Neuronal stem cell (in vitro differentiated cells): ENCODE data around the gene ARHGAP26.
A peak's percentile ranks its signal among the peaks of the same experiment; 100 is the strongest.

Experiments
- DNase-seq: peaks from one replicate; pipeline ENCODE4 v3.0.0-alpha.2; 2013; ENCODE audit warnings: low spot score
- H2AFZ ChIP-seq: one replicate; pipeline ENCODE4 v1.6.1; 2013; ENCODE audit warnings: mild to moderate bottlenecking, low read length, inconsistent platforms
- H2AK5ac ChIP-seq: 2 replicates; pipeline ENCODE4 v1.6.1; 2013; ENCODE audit warnings: low read depth, mild to moderate bottlenecking, inconsistent platforms, low read length, moderate library complexity, mixed read lengths
- H2BK120ac ChIP-seq: 2 replicates; pipeline ENCODE4 v1.6.1; 2013; ENCODE audit warnings: low read depth, mild to moderate bottlenecking, inconsistent platforms, low read length, moderate library complexity, mixed read lengths
- H2BK12ac ChIP-seq: one replicate; pipeline ENCODE4 v1.6.1; 2013; ENCODE audit warnings: low read length, inconsistent platforms
- H2BK15ac ChIP-seq: 2 replicates; pipeline ENCODE4 v1.6.1; 2013; ENCODE audit warnings: mild to moderate bottlenecking, low read length, inconsistent platforms, mixed read lengths
- H2BK5ac ChIP-seq: one replicate; pipeline ENCODE4 v1.6.1; 2013; ENCODE audit warnings: inconsistent platforms, mild to moderate bottlenecking, low read length, moderate library complexity
- H3K14ac ChIP-seq: one replicate; pipeline ENCODE4 v1.6.1; 2013; ENCODE audit warnings: low read length, inconsistent platforms
- H3K18ac ChIP-seq: 2 replicates; pipeline ENCODE4 v1.6.1; 2013; ENCODE audit warnings: low read length, inconsistent platforms
- H3K23ac ChIP-seq: 2 replicates; pipeline ENCODE4 v1.6.1; 2013; ENCODE audit warnings: low read depth, mild to moderate bottlenecking, mixed read lengths, low read length, inconsistent platforms; ENCODE audit not compliant: poor library complexity
- H3K27ac ChIP-seq: replicated peaks from 3 replicates; pipeline ENCODE4 v1.5.1; 2013; ENCODE audit warnings: low read length, inconsistent platforms
- H3K27me3 ChIP-seq, 3 experiments: 2 replicates each; pipeline ENCODE4 v1.6.1; 2013; ENCODE audit warnings: low read length in 3 of 3, mild to moderate bottlenecking in 2 of 3, inconsistent platforms in 1 of 3, low read depth in 1 of 3, mixed read lengths in 1 of 3, moderate library complexity in 1 of 3; ENCODE audit not compliant: control insufficient read depth in 3 of 3, insufficient read depth in 3 of 3
- H3K36me3 ChIP-seq, 2 donors: replicated peaks in 1 of 2; 2 replicates each; pipeline ENCODE4 v1.6.1; 2013; ENCODE audit warnings: low read length in 2 of 2; ENCODE audit not compliant: control insufficient read depth in 2 of 2, insufficient read depth in 2 of 2
- H3K4ac ChIP-seq: 2 replicates; pipeline ENCODE4 v1.6.1; 2013; ENCODE audit warnings: inconsistent platforms, mild to moderate bottlenecking, low read length, moderate library complexity
- H3K4me1 ChIP-seq, 2 donors: 1 replicate in 1 of 2; 2 replicates in 1 of 2; pipeline ENCODE4 v1.6.1; 2013; ENCODE audit warnings: low read length in 2 of 2, low read depth in 1 of 2; ENCODE audit not compliant: control insufficient read depth in 2 of 2, insufficient read depth in 1 of 2
- H3K4me2 ChIP-seq: one replicate; pipeline ENCODE4 v1.6.1; 2013; ENCODE audit warnings: mild to moderate bottlenecking, low read length, inconsistent platforms; ENCODE audit not compliant: insufficient read depth, poor library complexity, severe bottlenecking
- H3K4me3 ChIP-seq, 2 donors: 2 replicates each; pipeline ENCODE4 v1.5.1; 2013; ENCODE audit warnings: low read length in 2 of 2, mild to moderate bottlenecking in 2 of 2, inconsistent platforms in 1 of 2, moderate library complexity in 1 of 2
- H3K79me1 ChIP-seq: one replicate; pipeline ENCODE4 v1.6.1; 2013; ENCODE audit warnings: low read depth, mild to moderate bottlenecking, inconsistent platforms, low read length, moderate library complexity
- H3K9ac ChIP-seq: one replicate; pipeline ENCODE4 v1.6.1; 2013; ENCODE audit warnings: mild to moderate bottlenecking, low read depth, low read length, inconsistent platforms; ENCODE audit not compliant: poor library complexity
- H3K9me3 ChIP-seq, 2 donors: replicated peaks in 1 of 2; 2 replicates each; pipeline versions ENCODE3 to v1.6.1; 2013; ENCODE audit warnings: low read length in 2 of 2, mild to moderate bottlenecking in 2 of 2, inconsistent platforms in 1 of 2, low read depth in 1 of 2, mixed read lengths in 1 of 2, moderate library complexity in 1 of 2; ENCODE audit not compliant: control insufficient read depth in 2 of 2, insufficient read depth in 1 of 2
- H4K8ac ChIP-seq: one replicate; pipeline ENCODE4 v1.6.1; 2013; ENCODE audit warnings: low read depth, mild to moderate bottlenecking, inconsistent platforms, low read length, moderate library complexity
- H4K91ac ChIP-seq: one replicate; pipeline ENCODE4 v1.6.1; 2013; ENCODE audit warnings: low read length, low read depth, mild to moderate bottlenecking, inconsistent platforms; ENCODE audit not compliant: poor library complexity
- WGBS, 2 donors: extraction: QIAGEN DNeasy Blood & Tissue Kit; methylation state at CpG; one replicate each; pipeline ENCODE4 v1.1.7; 2013; ENCODE audit warnings: missing lambda C conversion rate in 2 of 2, mixed read lengths in 1 of 2; ENCODE audit not compliant: insufficient read length in 2 of 2, insufficient replicate concordance in 1 of 2; ENCODE audit errors: extremely low coverage in 2 of 2; 5-methylcytosine and 5-hydroxymethylcytosine counted together

ARHGAP26 gene

DNA sequence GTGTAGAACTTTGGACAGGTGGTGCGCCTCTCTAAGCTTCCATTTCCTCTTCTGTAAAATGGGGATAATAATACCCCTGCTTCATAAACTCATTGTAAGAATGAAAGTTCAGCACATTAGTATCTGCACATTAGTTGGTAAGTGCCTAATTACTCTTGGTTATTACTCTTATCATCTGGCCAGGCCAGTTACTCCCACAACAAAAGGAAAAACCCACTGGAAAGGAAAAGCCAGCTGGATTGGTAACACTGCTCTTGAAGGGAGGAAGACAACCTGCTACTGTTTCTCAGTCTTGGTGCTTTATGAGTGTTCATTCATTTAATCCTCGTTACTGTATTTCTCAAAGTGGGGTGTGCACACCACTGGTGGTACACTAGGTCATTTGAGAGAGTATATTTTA lies 251.4 kb downstream of the ARHGAP26 start:
- no peaks in the 10 kb centered on the region for H3K36me3 ChIP-seq
- no peak overlapping the region for H3K14ac ChIP-seq
- no peaks in the 10 kb centered on the region for H3K79me1 ChIP-seq
- peaks cover 0 to 2% of the 10 kb centered on the region in 2 donors for H3K9me3 ChIP-seq
- no peak for DNase-seq
- no peak overlapping the region for H2BK120ac ChIP-seq
- no peak overlapping the region for H4K91ac ChIP-seq
- no peaks in the 10 kb centered on the region for H3K27me3 ChIP-seq
- no CpG with 5 or more reads among the region's 2 CpGs for WGBS, 2 donors
- H3K18ac ChIP-seq, result no peak overlapping the region
- H3K4ac ChIP-seq, result no peak overlapping the region
- no peak overlapping the region for H2BK12ac ChIP-seq
- H2BK15ac ChIP-seq, result no peak overlapping the region
- no peak overlapping the region for H3K9ac ChIP-seq
- H3K4me3 ChIP-seq, result no peak overlapping the region
- H2AFZ ChIP-seq, result no peak overlapping the region
- H3K4me2 ChIP-seq, result no peak overlapping the region
- H3K23ac ChIP-seq, result no peak overlapping the region
- H3K4me1 ChIP-seq, result peaks cover 12 to 23% of the 10 kb centered on the region in 2 donors
- H2AK5ac ChIP-seq, result no peak overlapping the region
- no peak overlapping the region for H3K27ac ChIP-seq
- no peak overlapping the region for H4K8ac ChIP-seq
- H2BK5ac ChIP-seq, result no peak overlapping the region

DNA sequence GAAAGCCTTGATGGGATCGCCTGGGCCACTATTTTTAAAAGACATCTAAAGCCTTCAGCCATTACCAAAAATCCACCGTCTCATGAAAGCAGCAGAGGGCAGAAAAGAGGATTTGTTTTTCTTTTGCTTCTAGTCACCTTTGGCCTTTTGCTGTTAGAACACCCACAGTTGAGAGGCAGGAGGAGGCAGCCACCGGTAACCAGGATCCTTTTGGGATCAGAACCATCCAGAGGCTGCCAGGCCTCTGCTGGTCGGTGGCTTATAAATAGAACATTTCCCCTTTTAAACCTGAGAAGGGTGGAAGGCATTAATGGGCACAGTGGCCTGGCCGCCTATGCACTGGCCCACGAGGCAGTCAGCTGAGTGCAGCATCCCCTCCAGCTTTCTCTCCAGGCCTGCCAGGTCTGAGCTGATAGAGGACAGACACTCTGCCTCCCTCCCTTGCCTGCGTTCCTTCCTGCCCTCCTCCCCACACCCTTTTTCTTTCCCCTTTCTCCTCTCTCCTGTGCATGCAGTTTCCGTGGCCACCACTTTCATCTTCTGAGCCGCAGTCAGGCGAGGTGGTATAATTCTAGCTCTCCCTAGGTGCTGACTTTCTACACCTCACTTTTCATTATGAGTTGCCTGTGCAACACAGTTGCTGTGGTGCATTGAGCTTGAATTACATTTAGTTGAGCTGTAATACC lies 253.4 kb downstream of the ARHGAP26 start:
- H3K4ac ChIP-seq, result no peak overlapping the region
- H3K4me3 ChIP-seq, result no peak overlapping the region
- H3K36me3 ChIP-seq, result no peaks in the 10 kb centered on the region
- H3K18ac ChIP-seq, result peak overlapping the region; percentile 74
- peak overlapping the region; percentile 47 for H2AFZ ChIP-seq
- H3K4me2 ChIP-seq, result no peak overlapping the region
- H2BK120ac ChIP-seq, result no peak overlapping the region
- H3K9ac ChIP-seq, result no peak overlapping the region
- no peak overlapping the region for H2BK5ac ChIP-seq
- H4K8ac ChIP-seq, result no peak overlapping the region
- no peak for DNase-seq
- H3K27me3 ChIP-seq, result no peaks in the 10 kb centered on the region
- no peak overlapping the region for H3K23ac ChIP-seq
- no peak overlapping the region for H4K91ac ChIP-seq
- no peak overlapping the region for H2AK5ac ChIP-seq
- WGBS, 2 donors, result no CpG with 5 or more reads among the region's 10 CpGs
- H3K4me1 ChIP-seq, result peaks cover 12 to 23% of the 10 kb centered on the region in 2 donors
- H3K14ac ChIP-seq, result peak overlapping the region; percentile 0
- H3K9me3 ChIP-seq, result no peaks in the 10 kb centered on the region
- no peaks in the 10 kb centered on the region for H3K79me1 ChIP-seq
- no peak overlapping the region for H2BK12ac ChIP-seq
- H2BK15ac ChIP-seq, result no peak overlapping the region
- no peak overlapping the region for H3K27ac ChIP-seq

- Histone ChIP-seq H3K23ac (no peak overlapping the region), H3K4ac (no peak overlapping the region), H3K18ac (no peak overlapping the region), H2BK15ac (no peak overlapping the region), H3K27me3 (no peaks in the 10 kb centered on the region), H3K9me3 (no peaks in the 10 kb centered on the region), H3K79me1 (no peaks in the 10 kb centered on the region), H2BK120ac (no peak overlapping the region), H3K4me3 (no peak overlapping the region), H3K14ac (no peak overlapping the region), H2AFZ (no peak overlapping the region), H3K36me3 (no peaks in the 10 kb centered on the region), H2BK12ac (no peak overlapping the region), H3K4me1 (peaks cover 12 to 23% of the 10 kb centered on the region in 2 donors), H3K4me2 (no peak overlapping the region), H2BK5ac (no peak overlapping the region), H2AK5ac (no peak overlapping the region), H4K8ac (no peak overlapping the region), H3K9ac (no peak overlapping the region), H4K91ac (no peak overlapping the region), H3K27ac (no peak overlapping the region)
- no peak for DNase-seq
- WGBS, 2 donors, result no CpG with 5 or more reads among the region's 5 CpGs
Measured at GRCh38 chr5:143024228-143024920, 254.2 kb downstream of the ARHGAP26 start.

GRCh38 chr5:143025376-143025775 lies 255.2 kb downstream of the ARHGAP26 start:
- no peak overlapping the region for H2BK12ac ChIP-seq
- no peaks in the 10 kb centered on the region for H3K79me1 ChIP-seq
- no peak overlapping the region for H2BK15ac ChIP-seq
- H3K18ac ChIP-seq, result no peak overlapping the region
- H2BK120ac ChIP-seq, result no peak overlapping the region
- H3K4ac ChIP-seq, result no peak overlapping the region
- no CpG with 5 or more reads among the region's 4 CpGs for WGBS, 2 donors
- no peak overlapping the region for H4K8ac ChIP-seq
- H4K91ac ChIP-seq, result no peak overlapping the region
- H2AK5ac ChIP-seq, result no peak overlapping the region
- no peaks in the 10 kb centered on the region for H3K9me3 ChIP-seq
- H3K36me3 ChIP-seq, result no peaks in the 10 kb centered on the region
- H2BK5ac ChIP-seq, result no peak overlapping the region
- no peak overlapping the region for H2AFZ ChIP-seq
- peaks cover 12 to 19% of the 10 kb centered on the region in 2 donors for H3K4me1 ChIP-seq
- H3K27ac ChIP-seq, result no peak overlapping the region
- H3K23ac ChIP-seq, result no peak overlapping the region
- H3K14ac ChIP-seq, result no peak overlapping the region
- DNase-seq, result no peak
- no peak overlapping the region for H3K4me2 ChIP-seq
- H3K4me3 ChIP-seq, result no peak overlapping the region
- H3K9ac ChIP-seq, result no peak overlapping the region
- H3K27me3 ChIP-seq, result no peaks in the 10 kb centered on the region
